PC-3 (cell line): ENCODE measurements around the gene RNF126.
"Not testable (repeated sequence)": the region's sequence is repeated elsewhere in the genome, so short reads cannot be mapped to it uniquely, and the experiment has no call there.

Experiments
- EZH2 ChIP-seq: fragments of 300-600 bp; sonication (generic); IDR thresholded peaks from one replicate; pipeline ENCODE4 v1.6.1; 2017; ENCODE audit warnings: antibody characterized with exemption, mild to moderate bottlenecking, low read length; ENCODE audit not compliant: unreplicated experiment
- EZH2phosphoT487 ChIP-seq: fragments of 300-600 bp; sonication (generic); IDR thresholded peaks from 2 replicates; pipeline ENCODE4 v1.6.1; 2018; ENCODE audit warnings: mild to moderate bottlenecking, antibody characterized with exemption, low read length, borderline replicate concordance
- TF ChIP-seq, protein P1 (sequence below): fragments of 300-600 bp; sonication (generic); conservative IDR thresholded peaks from 2 replicates; pipeline ENCODE4 v1.5.1; 2017; ENCODE audit warnings: antibody characterized with exemption, low read depth, mild to moderate bottlenecking, low read length

DNA sequence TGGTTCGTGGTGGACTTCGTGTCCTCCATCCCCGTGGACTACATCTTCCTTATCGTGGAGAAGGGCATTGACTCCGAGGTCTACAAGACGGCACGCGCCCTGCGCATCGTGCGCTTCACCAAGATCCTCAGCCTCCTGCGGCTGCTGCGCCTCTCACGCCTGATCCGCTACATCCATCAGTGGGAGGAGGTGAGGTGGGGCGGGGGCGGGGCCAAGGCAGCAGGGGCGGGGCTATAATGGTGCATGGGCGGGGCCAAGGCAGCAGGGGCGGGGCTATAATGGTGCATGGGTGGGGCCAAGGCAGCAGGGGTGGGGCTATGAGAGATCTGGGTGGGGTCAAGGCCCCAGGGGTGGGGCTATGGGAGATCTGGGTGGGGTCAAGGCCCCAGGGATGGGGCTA is 59.2 kb downstream of the RNF126 start:
- TF ChIP-seq, protein P1, sequence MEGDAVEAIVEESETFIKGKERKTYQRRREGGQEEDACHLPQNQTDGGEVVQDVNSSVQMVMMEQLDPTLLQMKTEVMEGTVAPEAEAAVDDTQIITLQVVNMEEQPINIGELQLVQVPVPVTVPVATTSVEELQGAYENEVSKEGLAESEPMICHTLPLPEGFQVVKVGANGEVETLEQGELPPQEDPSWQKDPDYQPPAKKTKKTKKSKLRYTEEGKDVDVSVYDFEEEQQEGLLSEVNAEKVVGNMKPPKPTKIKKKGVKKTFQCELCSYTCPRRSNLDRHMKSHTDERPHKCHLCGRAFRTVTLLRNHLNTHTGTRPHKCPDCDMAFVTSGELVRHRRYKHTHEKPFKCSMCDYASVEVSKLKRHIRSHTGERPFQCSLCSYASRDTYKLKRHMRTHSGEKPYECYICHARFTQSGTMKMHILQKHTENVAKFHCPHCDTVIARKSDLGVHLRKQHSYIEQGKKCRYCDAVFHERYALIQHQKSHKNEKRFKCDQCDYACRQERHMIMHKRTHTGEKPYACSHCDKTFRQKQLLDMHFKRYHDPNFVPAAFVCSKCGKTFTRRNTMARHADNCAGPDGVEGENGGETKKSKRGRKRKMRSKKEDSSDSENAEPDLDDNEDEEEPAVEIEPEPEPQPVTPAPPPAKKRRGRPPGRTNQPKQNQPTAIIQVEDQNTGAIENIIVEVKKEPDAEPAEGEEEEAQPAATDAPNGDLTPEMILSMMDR: not testable (repeated sequence)
- not testable (repeated sequence) for TF ChIP-seq EZH2phosphoT487, EZH2
